GM12873 (cell line): ENCODE results near the gene RNASEH2A.

ENCODE experiments used
- CTCF ChIP-seq: IDR thresholded peaks from 2 replicates; pipeline ENCODE4 v1.5.1; 2012; ENCODE audit warnings: low read depth, mild to moderate bottlenecking, moderate library complexity, low read length, control low read depth; ENCODE audit not compliant: insufficient read depth; ENCODE audit errors: missing control alignments

RNASEH2A gene

GRCh38 chr19:12792051-12792852, 14.1 kb upstream of the RNASEH2A start:
- TF ChIP-seq CTCF = no peak

- TF ChIP-seq CTCF = no peak
Measured at GRCh38 chr19:12792853-12793289, 13.5 kb upstream of the RNASEH2A start.

- no peak for TF ChIP-seq CTCF
Measured at GRCh38 chr19:12793290-12794195, 12.8 kb upstream of the RNASEH2A start.

- TF ChIP-seq CTCF = no peak
Measured at GRCh38 chr19:12794196-12794941, 12.0 kb upstream of the RNASEH2A start.

GRCh38 chr19:12794971-12795381, 11.4 kb upstream of the RNASEH2A start:
- no peak for TF ChIP-seq CTCF

- peak; percentile 99 for TF ChIP-seq CTCF
Measured at GRCh38 chr19:12796146-12797071, 10.0 kb upstream of the RNASEH2A start.
